K562 (cell line): ENCODE measurements around the gene TOR1AIP2. TPM values are rescaled to one million over a fixed set of nuclear protein-coding genes. Genes with fewer than 3 reads are reported as not detected.

ENCODE experiments used
- CHD4 ChIP-seq: fragments of 200-600 bp; sonication (generic); IDR thresholded peaks from 3 replicates; pipeline ENCODE4 v1.6.1; 2012; ENCODE audit warnings: low read depth, mild to moderate bottlenecking, mixed read lengths, low read length, inconsistent platforms; ENCODE audit not compliant: insufficient read depth, insufficient replicate concordance, poor library complexity, severe bottlenecking
- DIDO1 ChIP-seq: fragments of 450-650 bp; IDR thresholded peaks from 2 replicates; pipeline ENCODE4 v1.6.1; 2016; ENCODE audit warnings: low read depth, missing biosample characterization, missing genetic modification characterization
- GTF2A2 ChIP-seq: IDR thresholded peaks from 2 replicates; pipeline ENCODE4 v1.6.1; 2016; ENCODE audit warnings: mild to moderate bottlenecking, missing genetic modification characterization, missing compliant biosample characterization
- HDAC2 ChIP-seq: fragments of 450-650 bp; IDR thresholded peaks from 2 replicates; pipeline ENCODE4 v1.6.1; 2016; ENCODE audit warnings: mild to moderate bottlenecking
- HDAC8 ChIP-seq: fragments of 450-650 bp; IDR thresholded peaks from 2 replicates; pipeline ENCODE4 v1.6.1; 2016; ENCODE audit warnings: mild to moderate bottlenecking, missing genetic modification characterization, moderate library complexity, missing compliant biosample characterization
- IRF2 ChIP-seq: sonication (generic); formaldehyde crosslinking; IDR thresholded peaks from 2 replicates; pipeline ENCODE4 v1.8.1; 2022; ENCODE audit warnings: mild to moderate bottlenecking, missing genetic modification reagents
- MBD1 ChIP-seq: fragments of 250-450 bp; sonication (Bioruptor Pico); IDR thresholded peaks from 2 replicates; pipeline ENCODE4 v1.8.0; 2022; ENCODE audit warnings: inconsistent platforms
- MLLT1 ChIP-seq, 2 experiments: fragments of 450-650 bp; IDR thresholded peaks; 2 replicates each; pipeline ENCODE4 v1.6.1; 2016
- POLR2AphosphoS5 ChIP-seq: IDR thresholded peaks from 2 replicates; pipeline ENCODE4 v1.6.1; 2011; ENCODE audit warnings: mild to moderate bottlenecking, low read depth, low read length, moderate library complexity; ENCODE audit not compliant: control insufficient read depth, insufficient read depth
- POLR2B ChIP-seq: fragments of 450-650 bp; IDR thresholded peaks from 2 replicates; pipeline ENCODE4 v1.6.1; 2018; ENCODE audit warnings: low read depth; ENCODE audit not compliant: partially characterized antibody
- POLR2H ChIP-seq: IDR thresholded peaks from 2 replicates; pipeline ENCODE4 v1.6.1; 2016; ENCODE audit warnings: missing genetic modification characterization, low read depth, mild to moderate bottlenecking, control low read depth, missing compliant biosample characterization, moderate library complexity
- RFX5 ChIP-seq: IDR thresholded peaks from 2 replicates; pipeline ENCODE4 v1.6.1; 2011; ENCODE audit warnings: low read depth, mild to moderate bottlenecking, improper control_type of control experiment, low read length
- SIX5 ChIP-seq, 2 experiments: IDR thresholded peaks; 2 replicates each; pipeline ENCODE4 v1.6.1; 2011; ENCODE audit warnings: low read length in 2 of 2, borderline replicate concordance in 1 of 2, low read depth in 1 of 2, mild to moderate bottlenecking in 1 of 2, moderate library complexity in 1 of 2; ENCODE audit not compliant: insufficient read depth in 1 of 2
- TAF1 ChIP-seq: IDR thresholded peaks from 2 replicates; pipeline ENCODE4 v1.6.1; 2011; ENCODE audit warnings: mild to moderate bottlenecking, low read length, moderate library complexity; ENCODE audit not compliant: insufficient read depth, control insufficient read depth, severe bottlenecking; ENCODE audit errors: extremely low read depth
- U2AF1 ChIP-seq: fragments of 200-400 bp; formaldehyde crosslinking; optimal IDR thresholded peaks from 2 replicates; pipeline ENCODE3; 2017; ENCODE audit warnings: mild to moderate bottlenecking, low read depth, low read length, moderate library complexity
- WHSC1 ChIP-seq: IDR thresholded peaks from one replicate; pipeline ENCODE4 v1.6.1; 2012; ENCODE audit warnings: low read length, control low read depth, inconsistent platforms
- ZFX ChIP-seq: sonication (generic); formaldehyde crosslinking; IDR thresholded peaks from 2 replicates; pipeline ENCODE4 v1.8.0; 2022; ENCODE audit warnings: mild to moderate bottlenecking, missing genetic modification reagents, moderate library complexity
- ZNF445 ChIP-seq: fragments of 250-450 bp; sonication (Bioruptor Pico); IDR thresholded peaks from 2 replicates; pipeline ENCODE4 v1.4.0; 2020; ENCODE audit warnings: low read depth, mild to moderate bottlenecking, moderate library complexity
- ZNF586 ChIP-seq: fragments of 450-650 bp; formaldehyde crosslinking; conservative IDR thresholded peaks from 2 replicates; pipeline ENCODE4 v1.4.0; 2020; ENCODE audit warnings: mild to moderate bottlenecking, moderate library complexity
- ZNF644 ChIP-seq: fragments of 200-800 bp; sonication (Bioruptor generic); IDR thresholded peaks from 2 replicates; pipeline ENCODE4 v1.6.1; 2016; ENCODE audit warnings: low read depth, missing genetic modification characterization, missing compliant biosample characterization
- ZNF699 ChIP-seq: fragments of 250-450 bp; sonication (Bioruptor Pico); IDR thresholded peaks from 2 replicates; pipeline ENCODE4 v1.8.0; 2021; ENCODE audit warnings: mild to moderate bottlenecking, moderate library complexity; ENCODE audit not compliant: insufficient replicate concordance
- ZNF76 ChIP-seq: fragments of 250-450 bp; sonication (Bioruptor Pico); IDR thresholded peaks from 2 replicates; pipeline ENCODE4 v1.4.0; 2020; ENCODE audit warnings: mild to moderate bottlenecking, moderate library complexity, borderline replicate concordance
- polyA plus RNA-seq, 8 experiments: library from polyadenylated mRNA; depleted of rRNA in 4 of 8; stranded (reverse) in 5 of 8; unstranded in 3 of 8; fragments of >200 nt; fragmentation: Nextera tagmentation in 2 of 8; fragmentation: Illumina TruSeq in 1 of 8; extraction: Ambion mirVana in 2 of 8; extraction: Trizol in 1 of 8; gene quantifications; 2 replicates each; pipeline versions ENCODE4 v1.2.1 to v1.2.3, GENCODE V29; 2011 to 2014; ENCODE audit warnings: inconsistent platforms in 1 of 8, missing spikeins in 1 of 8
- total RNA-seq, 7 experiments: library from RNA; depleted of rRNA in 6 of 7; stranded (reverse); fragments of >200 nt in 6 of 7; fragmentation: Illumina TruSeq in 2 of 7; extraction: Trizol in 2 of 7; gene quantifications; 2 replicates each; pipeline versions ENCODE4 v1.2.1 to v1.2.3, GENCODE V29; 2011 to 2021; ENCODE audit warnings: low replicate concordance in 1 of 7
- TF ChIP-seq, protein P1 (sequence below): sonication (generic); formaldehyde crosslinking; IDR thresholded peaks from 2 replicates; pipeline ENCODE4 v1.8.1; 2022; ENCODE audit warnings: missing genetic modification reagents

The TOR1AIP2 gene
- total and polyA plus RNA-seq, 9 of the 15 experiments (the other 6 are each of a cell fraction or from before 2014, with no cell fraction given) = 16.7 to 122 (median 41.4) TPM

GRCh38 chr1:179882253-179883039 is 4.8 kb upstream of the TOR1AIP2 start, which contains the start of gene TOR1AIP1 (continued):
- TF ChIP-seq, protein P1, sequence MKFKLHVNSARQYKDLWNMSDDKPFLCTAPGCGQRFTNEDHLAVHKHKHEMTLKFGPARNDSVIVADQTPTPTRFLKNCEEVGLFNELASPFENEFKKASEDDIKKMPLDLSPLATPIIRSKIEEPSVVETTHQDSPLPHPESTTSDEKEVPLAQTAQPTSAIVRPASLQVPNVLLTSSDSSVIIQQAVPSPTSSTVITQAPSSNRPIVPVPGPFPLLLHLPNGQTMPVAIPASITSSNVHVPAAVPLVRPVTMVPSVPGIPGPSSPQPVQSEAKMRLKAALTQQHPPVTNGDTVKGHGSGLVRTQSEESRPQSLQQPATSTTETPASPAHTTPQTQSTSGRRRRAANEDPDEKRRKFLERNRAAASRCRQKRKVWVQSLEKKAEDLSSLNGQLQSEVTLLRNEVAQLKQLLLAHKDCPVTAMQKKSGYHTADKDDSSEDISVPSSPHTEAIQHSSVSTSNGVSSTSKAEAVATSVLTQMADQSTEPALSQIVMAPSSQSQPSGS (CRISPR knock-in tag) = peak; percentile 92
- no peak for TF ChIP-seq ZNF699
- peak; percentile 100 for TF ChIP-seq SIX5 (IDR thresholded peaks at IDR 0.05; ENCODE audit: borderline replicate concordance in 1 of 2, insufficient read depth in 1 of 2, low read depth in 1 of 2, low read length in 2 of 2)
- TF ChIP-seq WHSC1 = no peak
- TF ChIP-seq IRF2 (CRISPR knock-in tag) = no peak
- TF ChIP-seq ZNF586 (CRISPR knock-in tag) = 0 out of 2 replicates have a peak, but pooled peaks have one; percentile 35
- peak; percentile 86 for TF ChIP-seq POLR2H (tag)
- TF ChIP-seq ZNF644 (tag) = no peak
- TF ChIP-seq DIDO1 (tag) = peak; percentile 93
- TF ChIP-seq ZFX (CRISPR knock-in tag) = peak; percentile 99
- TF ChIP-seq ZNF445 (CRISPR knock-in tag) = 0 out of 2 replicates have a peak, but pooled peaks have one; percentile 25
- TF ChIP-seq GTF2A2 = peak; percentile 79
- peak; percentile 94 for TF ChIP-seq POLR2B
- TF ChIP-seq HDAC2 = peak; percentile 58
- no peak for TF ChIP-seq U2AF1
- no peak for TF ChIP-seq RFX5
- no peak for TF ChIP-seq CHD4
- TF ChIP-seq MLLT1 (IDR thresholded peaks at IDR 0.05) = peak; percentile 40 to 57; a peak in 1 of 4 replicates
- TF ChIP-seq TAF1 = peak; percentile 99
- peak; percentile 91; the same call in 1 of the 2 replicates for TF ChIP-seq ZNF76 (CRISPR knock-in tag)
- no peak for TF ChIP-seq MBD1
- TF ChIP-seq HDAC8 (tag) = peak; percentile 64; the same call in 1 of the 2 replicates
- peak; percentile 93 for TF ChIP-seq POLR2AphosphoS5
